HCT116 (cell line): ENCODE results near the gene FAM131B. TPM values are rescaled to one million over a fixed set of nuclear protein-coding genes. Genes with fewer than 3 reads are reported as not detected.

ENCODE experiments used
- ATAC-seq: fragments of 200-7000 bp; cut with Tn5 transposase; 2 replicates; pipeline ENCODE4 v1.9.1; 2020; ENCODE audit warnings: mild to moderate bottlenecking, moderate library complexity
- BruUV-seq: library from RNA; stranded (reverse); fragments of 400-500 nt; replicated peaks from 2 replicates; lab custom pipeline; 2021; lab: Mats Ljungman, UMichigan
- CTCF ChIA-PET: fragments of 300-600 bp; sonication (Branson Sonifier 250); formaldehyde crosslinking; loops from one replicate; lab custom pipeline; 2021; ENCODE audit warnings: antibody characterized with exemption; lab: Charles Lee
- POLR2A ChIA-PET: fragments of 300-600, 350-600 bp; sonication (Branson Sonifier 250); formaldehyde crosslinking; loops from one replicate; lab custom pipeline; 2021; ENCODE audit warnings: antibody characterized with exemption; lab: Charles Lee
- RAD21 ChIA-PET, 2 experiments: fragments of 300-600 bp; sonication (Branson Sonifier 250); formaldehyde crosslinking; loops; one replicate each; lab custom pipeline; 2023; ENCODE audit warnings: low total read pairs in 2 of 2; ENCODE audit not compliant: uncharacterized antibody in 2 of 2, unreplicated experiment in 2 of 2, low non-redundant PET in 1 of 2; lab: Charles Lee
- DNase-seq: peaks from one replicate; pipeline ENCODE4 v3.0.0-alpha.2; 2010; ENCODE audit warnings: low read depth, low spot score
- H2AFZ ChIP-seq: fragments of 200-600 bp; shearing (Covaris generic), sonication (generic); 2 replicates; pipeline ENCODE4 v1.6.1; 2017; ENCODE audit warnings: low read depth, mixed run types, mixed read lengths, antibody characterized with exemption, low read length; ENCODE audit not compliant: poor library complexity, severe bottlenecking
- H3K27ac ChIP-seq: 2 replicates; pipeline ENCODE4 v1.5.1; 2012; ENCODE audit warnings: low read depth, low read length
- H3K27me3 ChIP-seq: fragments of 200-600 bp; sonication (generic); 2 replicates; pipeline ENCODE4 v1.6.1; 2016; ENCODE audit warnings: mixed run types, low read length, mixed read lengths; ENCODE audit not compliant: insufficient read depth
- H3K36me3 ChIP-seq, 2 experiments: fragments of 200-500 bp in 1 of 2; fragments of 200-600 bp in 1 of 2; sonication (Bioruptor generic) in 1 of 2; sonication (generic) in 1 of 2; 2 replicates each; pipeline versions ENCODE4 v1.5.1 to v1.6.1; 2014 to 2016; ENCODE audit warnings: low read length in 2 of 2, inconsistent platforms in 1 of 2, mixed read lengths in 1 of 2, mixed run types in 1 of 2; ENCODE audit not compliant: insufficient read depth in 2 of 2, control insufficient read depth in 1 of 2
- H3K4me1 ChIP-seq, 2 experiments: fragments of 200-600 bp in 1 of 2; sonication (generic) in 1 of 2; 2 replicates each; pipeline versions ENCODE4 v1.5.1 to v1.6.1; 2012 to 2017; ENCODE audit warnings: low read length in 2 of 2, inconsistent platforms in 1 of 2, mild to moderate bottlenecking in 1 of 2, mixed read lengths in 1 of 2, mixed run types in 1 of 2, moderate library complexity in 1 of 2; ENCODE audit not compliant: insufficient read depth in 2 of 2, control insufficient read depth in 1 of 2
- H3K4me2 ChIP-seq: fragments of 200-600 bp; sonication (generic); 2 replicates; pipeline ENCODE4 v1.6.1; 2017; ENCODE audit warnings: mixed run types, low read length, mixed read lengths
- H3K4me3 ChIP-seq, 2 experiments: fragments of 200-600 bp in 1 of 2; sonication (generic) in 1 of 2; replicated peaks in 1 of 2; 2 replicates each; pipeline ENCODE4 v1.5.1; 2011 to 2016; ENCODE audit warnings: low read length in 2 of 2, control low read depth in 1 of 2, low read depth in 1 of 2, mild to moderate bottlenecking in 1 of 2, mixed read lengths in 1 of 2, mixed run types in 1 of 2
- H3K79me2 ChIP-seq: fragments of 200-600 bp; sonication (generic); 2 replicates; pipeline ENCODE4 v1.6.1; 2017; ENCODE audit warnings: mild to moderate bottlenecking, mixed run types, low read length, moderate library complexity, mixed read lengths; ENCODE audit not compliant: insufficient read depth
- H3K9ac ChIP-seq: fragments of 200-600 bp; sonication (generic); 2 replicates; pipeline ENCODE4 v1.6.1; 2016; ENCODE audit warnings: low read length, mixed read lengths
- H3K9me2 ChIP-seq: fragments of 200-600 bp; sonication (generic), shearing (Covaris generic); 2 replicates; pipeline ENCODE4 v1.6.1; 2017; ENCODE audit warnings: mixed run types, mild to moderate bottlenecking, moderate library complexity; ENCODE audit not compliant: insufficient read depth
- H3K9me3 ChIP-seq, 2 experiments: fragments of 200-500 bp in 1 of 2; fragments of 200-600 bp in 1 of 2; sonication (Bioruptor generic) in 1 of 2; sonication (generic) in 1 of 2; 2 replicates each; pipeline ENCODE4 v1.6.1; 2014 to 2017; ENCODE audit warnings: low read length in 2 of 2, mixed read lengths in 2 of 2, inconsistent platforms in 1 of 2, low read depth in 1 of 2, mild to moderate bottlenecking in 1 of 2, mixed run types in 1 of 2, moderate library complexity in 1 of 2; ENCODE audit not compliant: control insufficient read depth in 1 of 2, insufficient read depth in 1 of 2
- H4K20me1 ChIP-seq: fragments of 200-600 bp; sonication (generic), shearing (Covaris generic); 2 replicates; pipeline ENCODE4 v1.6.1; 2017; ENCODE audit warnings: mixed run types, mild to moderate bottlenecking, moderate library complexity; ENCODE audit not compliant: insufficient read depth
- ATF3 ChIP-seq: IDR thresholded peaks from 2 replicates; pipeline ENCODE4 v1.6.1; 2012
- CEBPB ChIP-seq: IDR thresholded peaks from 2 replicates; pipeline ENCODE4 v1.6.1; 2012; ENCODE audit warnings: low read depth
- ELF1 ChIP-seq: IDR thresholded peaks from 2 replicates; pipeline ENCODE4 v1.6.1; 2012; ENCODE audit warnings: low read depth, borderline replicate concordance
- FOSL1 ChIP-seq: IDR thresholded peaks from 2 replicates; pipeline ENCODE4 v1.6.1; 2012; ENCODE audit warnings: low read depth
- JUND ChIP-seq: IDR thresholded peaks from 2 replicates; pipeline ENCODE4 v1.6.1; 2012
- POLR2A ChIP-seq: IDR thresholded peaks from 2 replicates; pipeline ENCODE4 v1.7.0; 2011; ENCODE audit warnings: borderline replicate concordance; ENCODE audit not compliant: insufficient read depth, insufficient read length; ENCODE audit errors: extremely low read depth
- SRF ChIP-seq: IDR thresholded peaks from 2 replicates; pipeline ENCODE4 v1.6.1; 2012; ENCODE audit warnings: low read depth
- TCF7L2 ChIP-seq: IDR thresholded peaks from 2 replicates; pipeline ENCODE4 v1.7.0; 2011; ENCODE audit warnings: borderline replicate concordance, inconsistent platforms; ENCODE audit not compliant: insufficient read depth, insufficient read length; ENCODE audit errors: extremely low read depth
- YY1 ChIP-seq: IDR thresholded peaks from 2 replicates; pipeline ENCODE4 v1.6.1; 2011; ENCODE audit warnings: low read length, low read depth, moderate library complexity, mild to moderate bottlenecking; ENCODE audit not compliant: insufficient replicate concordance; ENCODE audit errors: extremely low read depth
- ZBTB33 ChIP-seq: IDR thresholded peaks from 2 replicates; pipeline ENCODE4 v1.6.1; 2011; ENCODE audit warnings: mild to moderate bottlenecking, low read length, moderate library complexity; ENCODE audit not compliant: insufficient replicate concordance; ENCODE audit errors: extremely low read depth
- ZNF274 ChIP-seq: fragments of 200-500 bp; sonication (Bioruptor generic); IDR thresholded peaks from 2 replicates; pipeline ENCODE4 v1.6.1; 2014; ENCODE audit warnings: mild to moderate bottlenecking, low read depth, low read length, inconsistent platforms
- intact Hi-C: fragments of 100-400 bp; cut with micrococcal nuclease; formaldehyde crosslinking; loops from 2 replicates; pipeline ENCODE4 v1.10.0; 2022
- total RNA-seq: library from RNA; stranded (reverse); gene quantifications from one replicate; pipeline ENCODE4 v1.2.1, GENCODE V29; 2021; ENCODE audit not compliant: unreplicated experiment

FAM131B gene
- total RNA-seq, 1 experiment from 2014 or later = 0.20 TPM

- no TSS peak for BruUV-seq
Observed at GRCh38 chr7:143351574-143351973, 10.9 kb downstream of the FAM131B start.

GRCh38 chr7:143351060-143351459, 11.5 kb downstream of the FAM131B start:
- H3K9me2 ChIP-seq = no peaks in the 10 kb centered on the region
- CTCF ChIA-PET = no interaction called here
- no peak overlapping the region for H3K27ac ChIP-seq
- intact Hi-C loops = no loop called here
- RAD21 ChIA-PET = no interaction called here
- H3K79me2 ChIP-seq = no peaks in the 10 kb centered on the region
- BruUV-seq = no TSS peak
- H2AFZ ChIP-seq = no peak overlapping the region
- POLR2A ChIA-PET = no interaction called here
- H3K36me3 ChIP-seq = no peaks in the 10 kb centered on the region
- no peak overlapping the region for H3K4me3 ChIP-seq
- H3K9me3 ChIP-seq = no peaks in the 10 kb centered on the region
- H3K9ac ChIP-seq = no peak overlapping the region
- no peaks in the 10 kb centered on the region for H3K4me1 ChIP-seq
- H4K20me1 ChIP-seq = no peaks in the 10 kb centered on the region
- DNase-seq (no peak), ATAC-seq (no peak)
- no peak for TF ChIP-seq ELF1
- TF ChIP-seq ZBTB33 = no peak
- no peak for TF ChIP-seq ATF3
- TF ChIP-seq TCF7L2 = no peak
- no peak for TF ChIP-seq ZNF274
- TF ChIP-seq JUND = no peak
- TF ChIP-seq YY1 = no peak
- TF ChIP-seq, all 23 proteins: peak for 0
- no peaks in the 10 kb centered on the region for H3K27me3 ChIP-seq
- H3K4me2 ChIP-seq = no peak overlapping the region

More at GRCh38 chr7:143351574-143351973, 10.9 kb downstream of the FAM131B start:
- RAD21 ChIA-PET = no interaction called here
- H3K27me3 ChIP-seq = no peaks in the 10 kb centered on the region
- intact Hi-C loops = no loop called here
- no peak overlapping the region for H3K4me3 ChIP-seq
- no peak overlapping the region for H2AFZ ChIP-seq
- H3K9ac ChIP-seq = no peak overlapping the region
- H3K36me3 ChIP-seq = no peaks in the 10 kb centered on the region
- no peaks in the 10 kb centered on the region for H4K20me1 ChIP-seq
- DNase-seq (no peak), ATAC-seq (no peak)
- no peak overlapping the region for H3K4me2 ChIP-seq
- no peak overlapping the region for H3K27ac ChIP-seq
- H3K79me2 ChIP-seq = no peaks in the 10 kb centered on the region
- no peaks in the 10 kb centered on the region for H3K9me3 ChIP-seq
- no peak for TF ChIP-seq ZNF274
- no peak for TF ChIP-seq SRF
- no peak for TF ChIP-seq POLR2A
- TF ChIP-seq FOSL1 = no peak
- TF ChIP-seq ZBTB33 = no peak
- TF ChIP-seq JUND = no peak
- no peak for TF ChIP-seq CEBPB
- CTCF ChIA-PET = no interaction called here
- H3K9me2 ChIP-seq = no peaks in the 10 kb centered on the region
- POLR2A ChIA-PET = no interaction called here
- H3K4me1 ChIP-seq = no peaks in the 10 kb centered on the region
